ENCODE results near the gene FBXO44.

DNA sequence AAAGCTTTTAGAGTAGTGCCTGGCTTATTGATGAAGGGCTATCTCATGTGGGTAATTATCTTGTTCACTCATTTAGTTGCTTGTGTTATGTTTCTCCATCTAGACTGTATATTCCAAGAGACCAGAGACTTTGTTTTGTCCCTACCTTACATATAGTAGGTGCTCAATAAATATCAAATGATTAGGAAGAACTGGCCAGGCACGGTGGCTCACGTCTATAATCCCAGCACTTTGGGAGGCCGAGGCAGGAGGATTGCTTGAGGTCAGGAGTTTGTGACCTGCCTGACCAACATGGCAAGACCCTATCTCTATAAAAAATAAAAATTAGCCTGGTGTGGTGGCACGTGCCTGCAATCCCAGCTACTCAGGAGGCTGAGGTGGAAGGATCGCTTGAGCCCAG, 9.4 kb upstream of the FBXO44 start:
- TF ChIP-seq YY1 (IDR thresholded peaks at IDR 0.05; ENCODE audit: insufficient read depth, insufficient read length) (no peak), ZNF274 (IDR thresholded peaks at IDR 0.05; ENCODE audit: low read depth, low read length) (no peak)

All from NT2/D1 (cell line).